HG03060 (cell line): ENCODE results near the gene PTPRN2.
"Not testable (repeated sequence)": the region's sequence is repeated elsewhere in the genome, so short reads cannot be mapped to it uniquely, and the experiment has no call there.

Source experiments
- ATAC-seq: cut with Tn5 transposase; IDR thresholded peaks from one replicate; pipeline ENCODE4 v1.9.1; 2021; ENCODE audit warnings: low read depth, moderate number of reproducible peaks; ENCODE audit not compliant: unreplicated experiment

The PTPRN2 gene

DNA sequence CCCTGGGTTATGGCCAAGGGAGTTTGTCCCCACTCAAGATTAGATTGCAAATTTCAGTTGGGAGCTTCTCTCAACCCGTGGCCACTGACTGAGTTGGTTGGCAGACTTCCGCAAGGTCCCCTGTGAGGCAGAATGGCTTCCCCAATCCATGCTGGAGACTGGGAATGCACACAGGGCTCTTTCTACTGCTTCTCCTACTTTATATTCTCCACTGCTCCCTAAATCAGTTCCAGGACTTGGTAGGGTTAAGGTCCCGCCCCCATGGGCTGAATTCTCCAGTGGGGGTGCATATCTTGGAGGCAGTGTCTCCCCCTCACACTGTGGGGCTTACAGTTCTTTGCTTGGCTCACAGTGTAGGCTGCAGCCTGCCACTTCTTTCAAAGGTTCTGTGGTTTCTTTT, 404.2 kb downstream of the PTPRN2 start:
- ATAC-seq, result no peak

DNA sequence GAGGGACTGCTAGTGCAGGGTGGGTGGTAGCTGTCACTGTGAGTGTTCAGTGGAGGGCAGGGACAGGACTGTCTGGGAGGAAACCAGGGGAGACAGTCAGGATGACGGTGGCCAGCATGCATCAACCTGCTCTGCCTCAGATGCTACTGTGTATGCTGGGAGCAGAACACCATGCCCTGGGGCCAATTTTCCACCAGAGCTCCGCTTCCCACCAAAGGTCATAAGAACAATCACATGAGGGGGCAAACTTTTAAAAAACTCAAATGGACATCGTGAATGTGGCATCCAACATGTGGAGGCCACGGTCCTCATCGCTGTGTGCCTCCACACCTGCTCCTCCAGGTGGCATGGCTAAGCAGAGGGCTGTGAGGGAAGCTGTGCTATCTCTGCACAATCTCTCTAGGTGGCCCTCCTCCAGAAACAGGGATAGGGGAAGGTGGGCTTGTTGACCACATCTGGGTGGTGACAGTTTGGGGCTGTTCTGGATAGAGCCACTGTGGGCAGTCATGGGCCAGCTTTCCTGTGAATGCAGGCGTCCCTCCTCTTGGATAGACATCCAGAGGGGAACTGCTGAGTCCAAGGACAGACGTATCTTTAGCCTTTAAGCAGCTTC, 411.0 kb downstream of the PTPRN2 start:
- ATAC-seq, result no peak

DNA sequence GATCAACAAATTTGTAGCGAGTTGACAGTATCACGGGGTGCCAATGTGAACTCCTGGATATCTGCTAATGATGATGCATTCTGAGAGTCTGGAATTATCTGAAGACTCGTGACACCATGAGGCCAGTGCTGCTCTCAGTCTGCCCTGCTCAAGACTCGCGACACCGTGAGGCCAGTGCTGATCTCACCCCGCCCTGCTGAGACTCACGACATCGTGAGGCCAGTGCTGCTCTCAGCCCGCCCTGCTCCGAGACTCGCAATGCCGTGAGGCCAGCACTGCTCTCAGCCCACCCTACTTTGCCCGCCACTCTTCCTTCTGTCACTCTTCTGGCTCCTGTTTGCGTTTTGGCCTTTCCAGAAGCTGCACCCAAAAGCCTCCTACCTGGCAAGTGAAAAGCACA, 411.8 kb downstream of the PTPRN2 start:
- no peak for ATAC-seq

DNA sequence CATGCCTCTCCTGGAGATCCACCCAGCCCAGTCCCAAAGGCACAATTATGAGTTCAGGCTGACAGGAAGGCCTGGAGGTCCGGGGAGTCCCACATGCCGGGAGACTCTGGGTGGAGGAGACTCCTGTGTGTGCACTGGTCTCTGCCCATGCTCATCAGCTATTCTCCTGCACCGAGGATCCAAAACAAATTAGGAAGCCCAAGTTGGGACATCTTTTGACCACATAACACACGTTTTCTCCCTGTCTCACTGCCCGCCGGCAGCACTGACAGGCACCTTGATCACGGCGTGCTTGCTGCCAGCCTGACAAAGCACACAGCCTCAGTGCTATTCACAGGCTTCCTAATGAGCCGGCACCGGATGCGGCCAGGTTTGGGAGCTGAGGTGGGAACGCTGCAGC, 412.7 kb downstream of the PTPRN2 start:
- no peak for ATAC-seq

DNA sequence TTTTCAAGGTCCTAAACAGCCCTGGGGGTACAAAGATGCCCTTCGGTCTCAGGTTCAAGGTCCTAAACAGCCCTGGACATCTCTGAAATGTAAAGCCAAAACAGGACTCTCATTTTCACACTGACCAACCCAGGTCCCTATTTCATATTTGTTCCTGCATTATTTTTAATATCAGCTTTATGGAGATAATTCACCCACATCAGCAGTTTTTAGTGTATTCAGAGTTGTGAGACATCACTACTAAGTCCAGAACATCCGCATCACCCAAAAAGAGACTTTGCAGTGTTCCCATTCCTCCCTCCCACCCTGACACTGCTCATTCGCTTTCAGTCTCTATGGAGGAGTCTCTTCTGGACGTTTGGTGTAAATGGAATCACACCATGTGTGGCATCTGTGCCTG, 420.2 kb downstream of the PTPRN2 start:
- ATAC-seq, result no peak

DNA sequence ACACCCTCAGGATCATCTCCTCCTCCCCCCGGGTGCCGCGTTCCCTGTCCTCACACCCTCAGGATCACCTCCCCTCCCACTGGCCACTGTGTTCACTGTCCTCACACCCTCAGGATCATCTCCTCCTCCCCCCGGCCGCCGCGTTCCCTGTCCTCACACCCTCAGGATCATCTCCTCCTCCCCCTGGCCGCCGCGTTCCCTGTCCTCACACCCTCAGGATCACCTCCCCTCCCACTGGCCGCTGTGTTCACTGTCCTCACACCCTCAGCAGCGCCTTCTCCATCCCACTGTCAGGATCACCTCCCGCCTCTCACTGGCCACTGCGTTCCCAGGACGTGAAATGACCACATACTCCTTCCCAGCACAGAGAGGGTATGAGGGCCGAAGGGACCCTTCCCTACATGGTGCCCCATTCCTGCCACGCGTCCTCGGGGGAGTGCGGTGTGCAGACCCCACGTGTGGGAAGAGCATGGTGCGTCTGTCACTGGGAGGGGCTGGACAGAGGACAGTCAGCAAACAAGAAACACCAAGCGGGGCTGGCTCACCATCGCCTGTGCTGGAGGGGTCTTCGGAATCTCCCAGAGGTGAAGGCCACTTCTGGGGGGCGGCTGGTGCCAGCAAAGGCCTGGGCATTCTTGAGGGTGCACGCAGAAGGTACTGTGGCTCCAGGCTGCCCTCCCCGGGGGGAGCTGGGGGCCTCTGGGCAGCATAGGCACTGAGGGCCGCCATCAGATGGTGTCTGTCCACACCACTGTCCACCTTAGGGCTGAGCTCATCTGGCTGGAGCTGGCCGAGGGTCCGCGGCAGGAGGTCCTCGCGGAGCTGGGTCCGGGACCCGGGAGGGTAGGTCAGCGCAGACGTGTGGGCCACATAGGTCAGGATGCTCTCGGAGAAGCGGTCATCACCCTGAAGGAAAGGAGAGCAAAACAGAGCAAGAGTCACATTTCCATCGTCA, 421.0 kb downstream of the PTPRN2 start:
- no peak for ATAC-seq

DNA sequence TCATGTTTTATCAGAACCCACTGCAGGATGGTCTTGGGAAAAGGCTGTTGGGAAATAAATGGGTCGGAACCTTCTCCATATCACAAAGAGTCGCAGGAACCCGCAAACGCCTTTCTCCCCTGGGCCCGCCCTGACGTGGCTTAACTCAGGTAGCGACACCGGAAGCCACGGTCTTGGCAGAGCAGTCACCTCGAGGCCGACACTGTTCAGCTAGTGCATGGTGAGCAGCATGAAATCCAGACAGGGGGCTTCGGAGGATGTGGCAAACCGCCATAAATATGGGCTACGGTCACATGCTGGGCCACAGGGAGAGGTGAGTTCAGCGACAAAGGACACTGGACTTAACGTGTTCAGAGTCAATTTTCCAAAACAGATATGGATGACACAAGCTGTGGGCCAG, 421.9 kb downstream of the PTPRN2 start:
- ATAC-seq, result no peak

DNA sequence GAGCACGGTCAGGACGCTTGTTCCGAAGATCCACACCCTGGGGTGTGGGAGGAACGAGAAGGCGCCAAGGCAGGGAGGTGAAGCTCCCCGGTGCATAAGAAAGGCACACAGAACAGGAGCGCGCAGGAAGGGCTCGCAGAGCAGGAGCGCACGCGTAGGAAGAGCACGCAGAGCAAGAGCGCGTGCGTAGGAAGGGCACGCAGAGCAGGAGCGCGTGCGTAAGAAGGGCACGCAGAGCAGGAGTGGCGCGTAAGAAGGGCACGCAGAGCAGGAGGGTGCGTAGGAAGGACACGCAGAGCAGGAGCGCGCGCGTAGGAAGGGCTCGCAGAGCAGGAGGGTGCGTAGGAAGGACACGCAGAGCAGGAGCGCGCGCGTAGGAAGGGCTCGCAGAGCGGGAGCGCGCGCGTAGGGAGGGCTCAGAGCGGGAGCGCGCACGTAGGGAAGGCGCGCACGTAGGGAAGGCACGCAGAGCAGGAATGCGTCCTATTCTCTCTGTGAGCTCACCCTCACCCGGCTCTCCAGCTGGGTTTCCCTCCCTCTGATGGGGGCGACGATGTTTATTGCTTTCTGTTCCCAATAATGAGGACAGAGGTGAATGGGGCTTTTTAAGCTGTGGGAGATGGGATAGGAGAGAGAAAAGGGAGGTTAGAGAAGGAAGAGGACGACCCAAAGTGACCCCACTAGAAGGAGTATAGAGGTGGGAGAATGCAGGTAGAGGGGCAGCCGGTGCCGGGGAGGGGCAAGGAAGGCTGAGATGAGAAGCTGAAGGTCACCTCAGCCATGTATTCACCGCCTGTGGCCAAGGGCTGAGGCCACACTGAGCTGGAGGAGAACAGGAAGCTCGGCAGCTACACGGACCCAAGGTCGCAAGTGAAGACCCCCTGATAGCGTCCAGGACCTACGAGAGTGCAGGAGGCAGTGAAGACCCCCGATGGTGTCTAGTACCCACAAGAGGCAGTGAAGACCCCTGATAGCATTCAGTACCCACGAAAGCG, 423.2 kb downstream of the PTPRN2 start:
- ATAC-seq, result no peak

DNA sequence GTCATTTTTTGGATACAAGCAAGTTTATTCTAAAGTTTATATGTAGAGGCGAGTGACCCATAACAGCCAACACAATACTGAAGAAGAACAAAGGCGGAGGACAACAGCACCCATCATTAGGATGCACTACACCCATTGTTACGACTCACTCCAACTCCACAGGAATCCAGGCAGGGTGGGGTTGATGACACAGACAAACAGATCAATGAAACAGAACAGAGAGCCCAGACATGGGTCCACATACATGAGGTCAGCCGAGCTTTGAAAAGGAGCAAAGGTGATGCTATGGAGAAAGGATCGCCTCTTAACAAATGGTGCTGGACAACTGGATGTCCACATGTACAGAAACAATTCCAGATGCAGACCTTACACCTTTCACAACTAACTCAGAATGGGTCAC, 426.4 kb downstream of the PTPRN2 start:
- no peak for ATAC-seq

DNA sequence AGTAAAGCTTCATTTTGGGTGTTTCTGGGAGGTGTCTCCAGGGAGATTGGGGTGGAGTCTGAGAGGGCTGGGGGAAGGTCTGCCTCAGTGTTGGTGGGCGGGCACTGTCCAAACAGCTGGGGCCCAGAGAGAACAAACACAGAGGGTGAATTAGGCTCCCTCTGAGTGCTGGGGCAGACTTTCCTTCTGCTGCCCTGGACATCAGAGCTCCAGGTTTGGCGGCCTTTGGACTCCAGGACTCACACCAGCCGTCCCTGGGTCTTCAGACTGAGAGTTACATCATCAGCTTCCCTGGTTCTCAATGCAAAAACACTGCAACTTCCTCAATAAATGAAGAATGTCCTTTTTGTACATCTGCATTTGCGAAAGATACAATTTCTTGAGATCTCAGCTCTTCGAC, 427.4 kb downstream of the PTPRN2 start:
- ATAC-seq, result no peak

DNA sequence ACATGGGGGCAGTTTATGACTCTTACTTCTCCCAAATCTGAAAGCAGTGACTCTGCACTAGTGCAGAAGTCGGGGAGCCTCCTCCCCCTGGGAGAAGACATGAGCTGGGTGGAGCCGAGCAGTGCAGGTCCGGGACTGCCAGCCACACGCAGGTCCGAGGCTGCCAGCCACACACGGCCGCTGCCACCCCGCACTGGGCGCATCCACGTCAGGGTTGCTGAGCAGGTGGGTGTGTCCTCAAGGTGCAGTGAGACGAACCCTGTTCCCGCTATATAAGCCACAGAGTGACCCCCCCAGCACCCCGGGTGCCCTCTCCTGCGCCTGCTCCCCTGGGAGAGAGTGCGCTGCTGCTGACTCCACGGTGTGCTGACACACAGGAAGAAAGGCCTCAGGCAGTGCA, 430.2 kb downstream of the PTPRN2 start:
- ATAC-seq, result no peak

DNA sequence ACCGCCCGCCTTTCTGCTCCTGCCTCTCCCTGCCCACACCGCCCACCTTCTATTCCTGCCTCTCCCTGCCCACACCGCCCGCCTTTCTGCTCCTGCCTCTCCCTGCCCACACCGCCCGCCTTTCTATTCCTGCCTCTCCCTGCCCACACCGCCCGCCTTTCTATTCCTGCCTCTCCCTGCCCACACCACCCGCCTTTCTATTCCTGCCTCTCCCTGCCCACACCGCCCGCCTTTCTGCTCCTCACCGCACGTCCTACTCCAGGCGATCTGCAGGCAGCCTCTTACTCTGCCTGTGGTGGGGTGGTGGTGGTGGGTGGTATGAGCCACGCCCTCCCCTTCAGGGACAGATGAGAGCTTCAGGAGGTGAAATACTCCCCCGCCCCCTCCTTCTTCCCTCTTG, 436.4 kb downstream of the PTPRN2 start:
- not testable (repeated sequence) for ATAC-seq

DNA sequence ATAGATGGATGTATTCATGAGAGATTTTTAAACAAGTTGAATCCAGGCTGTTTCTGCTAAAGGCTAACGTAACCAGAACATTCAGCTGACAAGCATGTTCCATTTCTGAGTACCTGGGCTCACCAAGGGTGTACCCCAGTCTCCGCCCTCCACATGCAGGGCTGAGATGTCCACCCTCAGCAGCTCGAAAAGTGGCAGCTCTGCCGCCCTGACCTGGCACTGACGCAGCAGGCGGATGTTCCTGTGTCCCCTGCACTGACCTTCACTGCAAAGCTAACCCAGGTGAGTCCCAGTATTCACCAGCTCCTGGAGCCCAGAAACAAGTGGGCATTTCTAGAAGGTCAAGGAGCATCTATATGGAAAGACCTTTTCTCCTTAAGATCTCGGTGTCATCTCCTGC, 437.4 kb downstream of the PTPRN2 start:
- ATAC-seq, result no peak

DNA sequence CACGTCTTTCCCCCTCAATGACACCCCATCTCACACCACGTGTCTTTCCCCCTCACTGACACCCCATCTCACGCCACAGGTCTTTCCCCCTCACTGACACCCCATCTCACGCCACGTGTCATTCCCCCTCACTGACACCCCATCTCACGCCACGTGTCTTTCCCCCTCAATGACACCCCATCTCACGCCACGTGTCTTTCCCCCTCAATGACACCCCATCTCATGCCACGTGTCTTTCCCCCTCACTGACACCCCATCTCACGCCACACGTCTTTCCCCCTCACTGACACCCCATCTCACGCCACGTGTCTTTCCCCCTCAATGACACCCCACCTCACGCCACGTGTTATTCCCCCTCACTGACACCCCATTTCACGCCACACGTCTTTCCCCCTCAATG, 440.2 kb downstream of the PTPRN2 start:
- not testable (repeated sequence) for ATAC-seq

DNA sequence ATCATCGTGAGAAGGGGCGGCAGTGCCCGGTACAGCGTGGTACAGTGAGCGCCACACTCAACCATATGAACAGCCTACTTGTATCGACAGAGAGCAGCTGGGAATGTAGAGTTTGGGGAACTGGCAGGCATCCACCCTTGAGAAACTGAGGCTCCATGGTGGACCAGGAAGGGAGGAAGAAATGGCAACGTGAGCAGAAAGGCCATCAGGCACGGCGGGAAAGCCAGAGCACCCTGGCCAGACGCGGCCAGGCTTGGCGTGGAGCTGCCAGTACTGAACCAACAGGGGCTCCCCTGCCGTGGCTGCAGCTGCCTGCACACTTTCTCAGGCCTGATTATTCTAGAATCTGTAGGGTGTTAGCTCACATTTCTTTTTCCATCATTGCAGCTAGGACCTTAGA, 442.3 kb downstream of the PTPRN2 start:
- ATAC-seq, result no peak

DNA sequence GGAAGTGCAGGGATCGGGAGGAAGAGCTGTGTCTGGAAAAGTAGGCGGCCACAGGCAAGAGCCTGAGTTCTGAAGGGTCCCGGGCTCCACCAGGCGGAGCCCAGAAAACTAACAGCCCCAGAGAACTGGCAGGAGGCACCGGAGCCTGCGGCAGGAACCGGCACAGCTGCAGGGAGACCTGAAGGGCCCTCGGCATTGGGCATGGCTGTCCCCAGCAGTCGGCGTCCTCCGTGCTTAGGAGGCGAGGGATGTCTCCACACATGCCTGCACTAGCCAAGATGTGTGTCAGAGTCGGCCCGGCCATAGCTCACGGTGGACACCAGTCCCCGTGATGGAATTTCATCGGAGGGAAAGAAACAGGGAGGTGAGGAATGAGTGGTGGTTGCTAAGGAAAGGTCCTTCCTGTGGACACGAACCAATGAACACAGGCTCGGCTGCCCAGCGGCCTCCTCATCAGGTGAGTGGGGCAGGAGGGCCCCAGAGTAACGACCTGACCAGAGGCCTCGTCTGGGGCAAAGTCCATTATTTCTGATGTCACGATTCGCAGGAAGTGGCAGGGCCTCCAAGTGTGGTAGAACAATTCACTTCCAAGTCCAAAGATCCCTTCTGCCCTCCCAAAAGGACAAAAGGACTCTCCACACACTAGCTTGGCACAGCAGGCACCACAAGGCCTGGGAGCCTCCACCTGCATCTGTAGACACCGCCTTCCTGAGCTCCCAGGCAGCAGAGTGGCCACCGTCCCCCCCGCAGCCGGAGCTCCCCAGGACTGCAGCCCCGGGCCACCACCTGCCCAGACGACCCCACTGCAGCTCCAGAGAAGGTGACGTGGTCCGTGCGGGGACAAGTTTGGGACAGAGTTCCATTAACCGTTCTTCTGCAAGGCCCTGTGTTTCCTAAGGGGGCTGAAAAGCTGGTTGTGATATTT, 444.2 kb downstream of the PTPRN2 start:
- no peak for ATAC-seq

DNA sequence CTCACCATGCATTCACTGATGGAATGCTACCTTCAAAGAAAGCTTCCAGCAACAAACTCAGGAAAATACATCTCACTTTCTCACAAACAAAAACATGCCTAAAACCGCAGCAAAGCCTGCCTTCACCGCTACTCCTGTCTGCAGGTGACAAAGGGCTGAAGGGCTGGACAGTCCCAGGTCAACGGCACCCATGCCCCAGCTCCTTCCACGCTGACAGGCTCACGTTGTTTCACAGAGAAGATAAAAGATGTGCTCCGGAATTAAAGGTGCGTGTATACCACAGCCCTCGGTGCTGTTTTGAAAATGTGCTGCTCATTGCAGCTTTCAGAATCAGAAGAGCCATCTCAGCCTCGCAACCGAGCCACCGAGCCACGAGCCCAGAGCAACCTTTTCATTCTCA, 445.0 kb downstream of the PTPRN2 start:
- ATAC-seq, result no peak

DNA sequence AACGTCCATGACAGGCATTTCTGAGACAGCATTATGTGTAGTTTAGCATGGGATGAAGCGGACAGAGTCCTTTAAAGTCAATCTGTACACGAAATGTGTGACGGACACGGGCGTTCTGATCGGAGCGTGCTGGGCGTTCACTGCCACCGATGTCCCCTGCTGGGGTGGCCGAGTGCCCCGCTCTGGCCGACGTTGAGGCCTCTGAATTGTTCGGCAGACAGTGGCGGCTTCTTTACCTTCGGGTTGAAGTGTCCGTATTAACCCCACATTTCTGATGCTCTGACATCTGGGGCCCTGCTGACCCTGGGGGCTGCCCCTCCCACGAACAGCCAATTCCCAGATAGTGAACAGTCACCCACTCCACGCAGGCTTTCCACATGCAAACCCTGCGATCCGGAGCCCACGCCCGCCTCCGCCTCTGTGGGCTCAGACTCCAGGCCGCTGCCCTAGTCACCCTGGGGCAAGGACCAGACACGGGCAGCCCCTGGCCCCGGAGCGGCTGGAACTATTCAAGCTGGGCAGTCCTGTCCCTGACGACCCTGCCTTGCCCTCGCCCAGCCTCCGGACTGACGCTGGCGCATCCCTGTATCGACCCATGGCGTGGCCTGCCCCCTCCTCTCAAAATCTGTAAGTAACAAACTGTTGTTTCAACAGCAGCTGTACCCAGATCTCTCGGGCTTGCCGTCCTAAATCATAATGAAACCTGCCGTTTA, 445.7 kb downstream of the PTPRN2 start:
- ATAC-seq, result no peak

DNA sequence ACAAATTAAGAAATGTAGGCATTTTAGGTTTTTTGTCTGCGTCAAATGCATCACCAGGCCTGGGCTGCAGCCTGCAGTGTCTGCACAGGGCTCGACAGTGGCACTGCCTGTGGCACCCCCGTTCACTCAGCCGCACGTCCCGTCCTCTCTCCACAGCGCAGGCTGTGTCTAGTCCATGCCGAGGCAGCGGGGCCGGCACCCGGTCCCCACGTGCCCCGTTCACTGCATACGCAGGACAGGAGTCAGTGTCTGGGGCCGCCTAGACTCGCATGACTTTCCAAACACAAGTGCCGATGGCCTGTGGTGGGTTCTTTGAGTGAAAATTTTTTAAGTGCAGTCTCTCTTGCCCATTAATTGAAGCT, 446.4 kb downstream of the PTPRN2 start:
- ATAC-seq, result no peak
